Skin of body (tissue), 2 donors: ENCODE results near the gene ZNF227. TPM values are rescaled to one million over a fixed set of nuclear protein-coding genes. Genes with fewer than 3 reads are reported as not detected.
"Not testable (repeated sequence)": the region's sequence is repeated elsewhere in the genome, so short reads cannot be mapped to it uniquely, and the experiment has no call there.

Source experiments
- DNase-seq: peaks from one replicate; lab custom pipeline; 2025; lab: John Stamatoyannopoulos, UW
- total RNA-seq: library from RNA; depleted of rRNA; stranded (reverse); fragments of >200 nt; gene quantifications from one replicate; pipeline ENCODE4 v1.2.3, GENCODE V29; 2014

The ZNF227 gene
- total RNA-seq, 1 donor from 2014 or later, result 20.2 TPM

- no peak for DNase-seq
These were observed 24.1 kb downstream of the ZNF227 start for GRCh38 chr19:44236384-44236783.

DNA sequence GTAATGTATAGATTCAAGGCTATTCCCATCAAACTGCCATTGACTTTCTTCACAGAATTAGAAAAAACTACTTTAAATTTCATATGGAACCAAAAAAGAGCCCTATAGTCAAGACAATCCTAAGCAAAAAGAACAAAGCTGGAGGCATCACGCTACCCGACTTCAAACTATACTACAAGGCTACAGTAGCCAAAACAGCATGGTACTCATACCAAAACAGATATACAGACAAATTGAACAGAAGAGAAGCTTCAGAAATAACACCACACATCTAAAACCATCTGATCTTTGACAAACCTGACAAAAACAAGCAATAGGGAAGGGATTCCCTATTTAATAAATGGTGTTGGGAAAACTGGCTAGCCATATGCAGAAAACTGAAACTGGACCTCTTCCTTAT is 40.0 kb downstream of the ZNF227 start:
- DNase-seq, result not testable (repeated sequence)

DNA sequence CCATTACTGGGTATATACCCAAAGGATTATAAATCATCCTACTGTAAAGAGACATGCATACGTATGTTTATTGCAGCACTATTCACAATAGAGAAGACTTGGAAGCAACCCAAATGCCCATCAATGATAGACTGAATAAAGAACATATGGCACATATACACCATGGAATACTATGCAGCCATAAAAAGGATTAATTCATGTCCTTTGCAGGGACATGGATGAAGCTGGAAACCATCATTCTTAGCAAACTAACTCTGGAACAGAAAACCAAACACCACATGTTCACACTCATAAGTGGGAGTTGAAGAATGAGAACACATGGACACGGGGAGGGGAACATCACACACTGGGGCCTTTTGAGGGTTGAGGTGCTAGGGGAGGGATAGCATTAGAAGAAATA is 41.1 kb downstream of the ZNF227 start:
- DNase-seq, result not testable (repeated sequence)

DNA sequence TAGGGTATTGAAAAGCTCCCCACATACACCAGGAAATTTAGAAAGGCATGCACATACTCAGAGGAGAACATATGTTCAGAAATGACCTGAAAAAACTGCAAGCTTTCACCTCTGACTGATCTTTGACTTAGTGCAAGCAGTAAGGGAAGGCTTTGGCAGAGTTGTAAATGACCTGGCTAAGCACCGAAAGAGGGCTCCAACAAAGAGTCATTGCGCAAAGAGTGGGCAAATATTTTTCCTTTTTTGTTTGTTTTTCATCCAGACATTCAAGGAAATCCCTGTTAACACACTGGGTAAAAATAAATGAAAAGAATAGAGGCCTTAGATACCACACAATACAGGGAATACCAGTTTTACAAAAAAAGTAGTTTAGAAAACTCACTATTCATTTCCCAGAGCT is 42.2 kb downstream of the ZNF227 start:
- no peak for DNase-seq

DNA sequence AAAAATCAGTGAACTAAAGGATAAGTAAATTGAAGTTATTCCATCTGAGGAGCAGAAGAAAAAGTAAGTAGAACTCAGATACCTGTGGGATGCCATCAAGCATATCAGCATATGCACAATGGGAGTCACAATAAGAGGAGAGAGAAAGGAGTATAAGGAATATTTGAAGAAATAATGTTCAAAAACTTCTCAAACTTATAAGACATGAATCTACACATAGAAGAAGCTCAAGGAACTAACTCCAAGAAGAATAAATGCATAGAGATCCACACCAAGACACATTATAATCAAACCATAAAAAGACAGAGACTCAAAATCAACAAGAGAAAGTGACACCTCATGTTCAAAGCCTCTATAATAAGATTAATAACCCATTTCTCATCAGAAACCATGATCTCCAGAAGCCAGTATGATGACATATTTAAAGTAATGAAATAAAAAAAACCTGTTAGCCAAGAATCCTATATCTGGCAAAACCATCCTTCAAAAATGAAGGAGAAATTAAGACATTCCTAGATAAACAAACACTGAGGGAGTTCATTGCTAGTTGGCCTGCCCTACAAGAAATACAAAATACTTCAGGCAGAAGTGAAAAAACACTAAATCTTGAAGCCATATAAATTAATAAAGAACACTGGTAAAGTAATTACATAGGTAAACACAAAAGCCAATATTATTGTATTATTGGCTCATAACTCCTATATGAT is 43.5 kb downstream of the ZNF227 start:
- no peak for DNase-seq

DNA sequence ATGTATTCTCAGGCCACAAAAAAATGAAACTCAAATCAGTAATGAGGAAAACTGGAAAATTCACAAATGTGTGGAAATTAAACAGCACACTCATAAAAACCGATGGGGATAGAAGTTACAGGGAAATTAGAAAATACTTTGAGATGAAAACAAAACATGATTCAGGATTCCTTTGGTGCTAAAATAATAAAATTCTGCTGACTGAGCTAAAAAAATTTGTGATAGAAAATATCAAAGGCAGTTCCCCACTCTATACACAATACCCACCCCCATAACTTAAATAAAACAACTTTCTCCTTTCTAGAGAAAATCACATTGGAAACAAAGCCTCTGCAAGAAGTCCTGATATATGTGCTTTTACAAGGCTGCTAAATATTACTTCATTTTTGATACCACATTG is 45.8 kb downstream of the ZNF227 start:
- no peak for DNase-seq

GRCh38 chr19:44258835-44259413 is 46.6 kb downstream of the ZNF227 start:
- no peak for DNase-seq

GRCh38 chr19:44260343-44260681 is 48.0 kb downstream of the ZNF227 start:
- no peak for DNase-seq

- DNase-seq, result no peak
These were observed 48.5 kb downstream of the ZNF227 start for GRCh38 chr19:44260695-44261446.

- no peak for DNase-seq
These were observed 65.0 kb downstream of the ZNF227 start for GRCh38 chr19:44277331-44277730.

GRCh38 chr19:44278181-44278690 is 65.9 kb downstream of the ZNF227 start:
- no peak for DNase-seq

DNA sequence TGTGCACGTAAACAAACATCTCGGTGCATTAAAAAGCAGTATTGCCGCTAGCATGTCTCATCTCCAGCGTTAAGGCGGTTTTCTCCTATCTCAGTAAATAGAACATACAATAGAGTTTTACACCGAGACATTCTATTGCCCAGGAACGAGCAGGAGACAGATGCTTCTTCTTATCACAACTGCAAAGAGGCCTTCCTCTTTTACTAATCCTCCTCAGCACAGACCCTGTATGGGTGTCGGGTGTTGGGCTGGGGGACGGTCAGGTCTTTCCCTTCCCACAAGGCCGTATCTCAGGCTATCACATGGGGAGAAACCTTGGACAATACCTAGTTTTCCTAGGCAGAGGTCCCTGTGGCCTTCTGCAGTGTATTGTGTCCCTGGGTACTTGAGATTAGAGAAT is 68.6 kb downstream of the ZNF227 start:
- no peak for DNase-seq

- DNase-seq, result no peak
These were observed 70.5 kb downstream of the ZNF227 start for GRCh38 chr19:44282846-44283245.

DNA sequence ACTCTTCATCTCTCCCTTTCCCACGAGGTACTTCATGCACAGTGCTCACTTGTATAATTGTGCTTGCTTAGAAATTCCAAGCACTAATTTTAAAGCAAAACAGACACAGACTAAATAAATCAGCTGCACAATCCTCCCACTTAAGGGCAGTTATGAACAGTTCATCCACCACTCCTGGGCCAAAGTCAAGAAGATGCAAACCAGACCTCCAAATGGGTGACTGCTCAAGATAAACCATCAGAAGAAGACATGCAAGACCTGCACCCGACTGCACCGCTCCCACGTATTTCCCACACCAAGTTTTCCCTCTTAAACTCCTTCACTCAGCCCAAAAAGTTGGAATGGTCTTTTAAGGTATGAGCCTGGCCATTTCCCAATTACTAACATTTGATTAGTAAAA is 72.6 kb downstream of the ZNF227 start:
- no peak for DNase-seq

Other genes starting within 250 kb of the ZNF227 start
- gene ZNF155, start 228.3 kb upstream of the ZNF227 start, total RNA-seq, result 8.4 TPM
- gene ZNF230, start 209.6 kb upstream of the ZNF227 start, total RNA-seq, result 5.0 TPM
- 5.3 TPM for gene ZNF222, start 187.2 kb upstream of the ZNF227 start, total RNA-seq
- 7.1 TPM for gene ZNF223, start 160.5 kb upstream of the ZNF227 start, total RNA-seq
- 3.7 TPM for gene ZNF284, start 140.4 kb upstream of the ZNF227 start, total RNA-seq
- gene ZNF224, start 118.2 kb upstream of the ZNF227 start, total RNA-seq, result 35.8 TPM
- 5.9 TPM for gene ZNF225, start 99.1 kb upstream of the ZNF227 start, total RNA-seq
- 12.8 TPM for gene ZNF234, start 71.0 kb upstream of the ZNF227 start, total RNA-seq
- 20.3 TPM for gene ZNF226, start 47.4 kb upstream of the ZNF227 start, total RNA-seq
- gene ZNF233, start 47.4 kb downstream of the ZNF227 start, total RNA-seq, result 1.2 TPM
- gene ZNF235, start 92.5 kb downstream of the ZNF227 start, total RNA-seq, result 10.4 TPM
- 8.3 TPM for gene ZNF112, start 144.1 kb downstream of the ZNF227 start, total RNA-seq
- 2.8 TPM for gene ZNF285, start 189.1 kb downstream of the ZNF227 start, total RNA-seq
- gene ZNF229, start 235.9 kb downstream of the ZNF227 start, total RNA-seq, result 8.5 TPM